MM.1S (cell line): Measurements from ENCODE around the gene EXO1.

Source experiments
- EZH2 ChIP-seq: fragments of 300-600 bp; sonication (generic); optimal IDR thresholded peaks from 2 replicates; pipeline ENCODE3; 2017; ENCODE audit warnings: low read depth, mild to moderate bottlenecking, antibody characterized with exemption, low read length, mixed read lengths
- TF ChIP-seq, protein P1 (sequence below): fragments of 300-600 bp; sonication (generic); IDR thresholded peaks from 2 replicates; pipeline ENCODE4 v1.5.1; 2016; ENCODE audit warnings: antibody characterized with exemption, low read length, mixed read lengths

DNA sequence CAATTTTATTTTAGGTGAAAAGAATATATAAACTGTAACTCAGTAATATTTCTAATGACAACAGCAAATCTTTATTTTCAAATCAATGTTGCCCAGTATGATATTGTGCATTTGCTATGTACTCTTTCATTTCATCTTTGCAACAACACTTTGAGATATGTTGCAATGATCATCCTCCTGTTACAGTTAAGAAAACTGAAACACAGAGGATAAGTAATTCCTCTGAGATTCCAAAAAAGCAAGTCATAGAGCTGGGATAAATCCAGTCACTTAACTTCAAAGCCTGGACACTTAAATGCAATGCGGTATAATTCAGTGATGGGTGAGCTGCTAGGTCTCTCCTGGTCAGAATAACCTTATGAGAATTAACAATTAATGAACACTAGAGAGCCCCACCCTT is 48.6 kb upstream of the EXO1 start:
- TF ChIP-seq, protein P1, sequence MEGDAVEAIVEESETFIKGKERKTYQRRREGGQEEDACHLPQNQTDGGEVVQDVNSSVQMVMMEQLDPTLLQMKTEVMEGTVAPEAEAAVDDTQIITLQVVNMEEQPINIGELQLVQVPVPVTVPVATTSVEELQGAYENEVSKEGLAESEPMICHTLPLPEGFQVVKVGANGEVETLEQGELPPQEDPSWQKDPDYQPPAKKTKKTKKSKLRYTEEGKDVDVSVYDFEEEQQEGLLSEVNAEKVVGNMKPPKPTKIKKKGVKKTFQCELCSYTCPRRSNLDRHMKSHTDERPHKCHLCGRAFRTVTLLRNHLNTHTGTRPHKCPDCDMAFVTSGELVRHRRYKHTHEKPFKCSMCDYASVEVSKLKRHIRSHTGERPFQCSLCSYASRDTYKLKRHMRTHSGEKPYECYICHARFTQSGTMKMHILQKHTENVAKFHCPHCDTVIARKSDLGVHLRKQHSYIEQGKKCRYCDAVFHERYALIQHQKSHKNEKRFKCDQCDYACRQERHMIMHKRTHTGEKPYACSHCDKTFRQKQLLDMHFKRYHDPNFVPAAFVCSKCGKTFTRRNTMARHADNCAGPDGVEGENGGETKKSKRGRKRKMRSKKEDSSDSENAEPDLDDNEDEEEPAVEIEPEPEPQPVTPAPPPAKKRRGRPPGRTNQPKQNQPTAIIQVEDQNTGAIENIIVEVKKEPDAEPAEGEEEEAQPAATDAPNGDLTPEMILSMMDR, result no peak
- no peak for TF ChIP-seq EZH2
